Measurements from ENCODE around the gene DENND5A. TPM values are rescaled to one million over a fixed set of nuclear protein-coding genes. Genes with fewer than 3 reads are reported as not detected.

DENND5A gene
- total RNA-seq, 1 donor from 2014 or later = 156 TPM

DNA sequence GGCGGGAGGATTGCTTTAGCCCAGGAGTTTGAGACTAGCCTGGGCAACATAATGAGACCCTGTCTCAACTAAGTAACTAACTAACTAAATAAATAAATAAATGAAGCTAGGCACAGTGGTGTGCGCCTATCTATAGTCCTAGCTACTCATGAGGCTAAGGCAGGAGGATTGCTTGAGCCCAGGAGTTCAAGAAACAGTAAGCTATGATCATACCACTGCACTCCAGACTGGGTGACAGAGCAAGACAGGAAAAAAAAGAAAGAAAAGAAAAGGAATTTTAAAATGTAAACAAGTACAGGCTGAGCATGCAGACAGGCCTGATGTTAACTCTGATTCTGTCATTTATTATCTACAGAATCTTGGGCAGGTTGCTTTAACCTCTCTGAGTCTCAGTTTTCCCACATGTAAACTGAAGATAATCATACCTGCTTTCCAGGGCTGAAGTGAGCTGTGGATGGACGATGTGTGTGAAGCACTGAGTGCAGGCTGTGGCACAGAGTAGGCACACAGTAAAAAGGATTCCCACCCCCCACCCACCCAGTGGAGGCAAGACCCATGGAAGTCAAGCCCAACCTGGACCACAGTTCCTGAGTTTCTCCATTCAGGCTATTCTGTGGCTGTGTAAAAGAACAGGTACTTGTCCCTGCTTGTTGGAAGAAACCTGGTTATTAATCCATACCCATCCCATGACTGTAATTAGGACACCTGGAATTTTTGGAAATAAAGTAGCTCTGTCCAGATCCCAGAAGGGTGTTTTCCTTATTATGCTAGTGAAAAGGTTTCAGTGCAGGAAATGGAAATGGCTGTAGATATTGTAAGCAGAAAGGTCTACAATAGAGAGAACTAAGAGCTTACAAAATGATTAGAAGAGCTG lies 155.1 kb downstream of the DENND5A start:
- no peak overlapping the region for H2AFZ ChIP-seq (ENCODE audit: low read depth, low read length)
- no peaks in the 10 kb centered on the region for H3K36me3 ChIP-seq (ENCODE audit: insufficient read depth, low read length)
- DNase-seq (ENCODE audit: low read depth) (no peak), FAIRE-seq (no peak)
- peaks cover 21% of the 10 kb centered on the region for H3K9me3 Mint-ChIP-seq (ENCODE audit: unreplicated experiment)
- H3K4me1 Mint-ChIP-seq (ENCODE audit: low read depth, unreplicated experiment) = no peaks in the 10 kb centered on the region
- H3K9me3 ChIP-seq (ENCODE audit: insufficient read depth, low read depth, low read length) = no peaks in the 10 kb centered on the region
- no peak overlapping the region for H3K27ac Mint-ChIP-seq (ENCODE audit: unreplicated experiment)
- no peak overlapping the region for H3K4me3 ChIP-seq (ENCODE audit: insufficient read depth, low read depth, low read length)
- H4K20me1 ChIP-seq (ENCODE audit: insufficient read depth, low read length) = no peaks in the 10 kb centered on the region
- H3K27ac ChIP-seq (ENCODE audit: low read depth, low read length) = no peak overlapping the region
- peaks cover 18% of the 10 kb centered on the region for H3K36me3 Mint-ChIP-seq (ENCODE audit: low read depth, unreplicated experiment)
- no peak overlapping the region for H3K4me3 Mint-ChIP-seq (ENCODE audit: unreplicated experiment)
- H3K4me2 ChIP-seq (ENCODE audit: low read length) = no peak overlapping the region
- H3K27me3 Mint-ChIP-seq (ENCODE audit: low read depth, unreplicated experiment) = no peaks in the 10 kb centered on the region
- H3K79me2 ChIP-seq (ENCODE audit: insufficient read depth, low read length) = no peaks in the 10 kb centered on the region
- no peak overlapping the region for H3K9ac ChIP-seq (ENCODE audit: low read length)
- H3K27me3 ChIP-seq (ENCODE audit: insufficient read depth, low read length) = no peaks in the 10 kb centered on the region
- no peak for TF ChIP-seq CTCF (IDR thresholded peaks at IDR 0.05; ENCODE audit: insufficient read depth, low read depth, low read length)
- no peak for TF ChIP-seq EZH2 (IDR thresholded peaks at IDR 0.05; ENCODE audit: insufficient read depth, low read length)
- no peaks in the 10 kb centered on the region for H3K4me1 ChIP-seq (ENCODE audit: insufficient read depth, low read length)

DNA sequence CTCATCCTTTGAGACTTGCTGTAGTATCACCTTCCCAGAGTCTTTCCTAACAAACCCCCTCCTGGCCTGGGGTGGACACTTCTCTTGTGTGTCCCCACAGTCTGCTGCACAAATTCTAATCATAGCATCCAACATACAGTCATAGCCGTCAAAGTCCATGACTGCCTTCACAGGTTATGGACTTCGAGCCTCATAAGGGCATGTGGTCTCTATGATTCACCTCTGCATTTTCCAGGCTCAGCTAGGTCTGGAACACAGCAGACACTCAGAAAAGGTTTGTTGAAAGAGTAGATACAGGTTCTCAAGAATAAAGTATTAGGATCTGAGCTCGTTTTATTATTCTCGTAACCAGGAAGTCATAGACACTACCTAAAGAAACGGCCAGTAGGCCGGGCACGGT lies 160.6 kb downstream of the DENND5A start:
- Histone ChIP-seq H4K20me1 (ENCODE audit: insufficient read depth, low read length) (no peaks in the 10 kb centered on the region), H3K9me3 (ENCODE audit: insufficient read depth, low read depth, low read length) (no peaks in the 10 kb centered on the region), H3K4me3 (ENCODE audit: insufficient read depth, low read depth, low read length) (no peak overlapping the region), H3K36me3 (ENCODE audit: insufficient read depth, low read length) (no peaks in the 10 kb centered on the region), H3K4me2 (ENCODE audit: low read length) (no peak overlapping the region), H3K27ac (ENCODE audit: low read depth, low read length) (no peak overlapping the region), H3K9ac (ENCODE audit: low read length) (no peak overlapping the region), H3K79me2 (ENCODE audit: insufficient read depth, low read length) (no peaks in the 10 kb centered on the region), H3K27me3 (ENCODE audit: insufficient read depth, low read length) (no peaks in the 10 kb centered on the region), H2AFZ (ENCODE audit: low read depth, low read length) (no peak overlapping the region), H3K4me1 (ENCODE audit: insufficient read depth, low read length) (no peaks in the 10 kb centered on the region)
- Mint-ChIP-seq H3K27ac (ENCODE audit: unreplicated experiment) (no peak overlapping the region), H3K36me3 (ENCODE audit: low read depth, unreplicated experiment) (peaks cover 7% of the 10 kb centered on the region), H3K4me3 (ENCODE audit: unreplicated experiment) (no peak overlapping the region), H3K4me1 (ENCODE audit: low read depth, unreplicated experiment) (peaks cover 3% of the 10 kb centered on the region), H3K9me3 (ENCODE audit: unreplicated experiment) (peaks cover 2% of the 10 kb centered on the region), H3K27me3 (ENCODE audit: low read depth, unreplicated experiment) (no peaks in the 10 kb centered on the region)
- no peak for DNase-seq (ENCODE audit: low read depth)
- TF ChIP-seq EZH2 (IDR thresholded peaks at IDR 0.05; ENCODE audit: insufficient read depth, low read length) (no peak), CTCF (IDR thresholded peaks at IDR 0.05; ENCODE audit: insufficient read depth, low read depth, low read length) (no peak)
- FAIRE-seq = no peak
